ENCODE data around the gene TOX3. TPM values are rescaled to one million over a fixed set of nuclear protein-coding genes. Genes with fewer than 3 reads are reported as not detected.

The TOX3 gene
- total RNA-seq, 4 donors from 2014 or later, result 10.9 to 32.6 (median 28.0) TPM

DNA sequence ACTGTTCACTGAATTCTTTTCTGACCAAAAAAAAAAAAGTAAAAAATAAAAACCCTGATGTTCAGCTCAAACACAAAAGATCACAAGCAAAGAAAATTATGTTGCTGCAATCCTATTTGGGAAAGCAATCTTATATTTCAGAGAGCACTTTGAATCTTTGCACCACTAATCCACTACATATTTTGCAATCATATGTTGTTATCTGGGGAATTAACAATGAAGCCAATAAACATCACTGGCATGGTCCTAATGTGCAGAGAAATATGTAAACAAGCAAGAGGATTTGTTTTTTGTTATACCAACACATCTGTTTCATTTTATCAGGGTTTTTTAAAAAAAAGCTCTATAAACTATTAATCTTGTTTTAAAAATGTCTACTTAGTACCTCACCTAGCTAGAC, 84.1 kb downstream of the TOX3 start:
- H3K4me3 ChIP-seq, result no peak overlapping the region

DNA sequence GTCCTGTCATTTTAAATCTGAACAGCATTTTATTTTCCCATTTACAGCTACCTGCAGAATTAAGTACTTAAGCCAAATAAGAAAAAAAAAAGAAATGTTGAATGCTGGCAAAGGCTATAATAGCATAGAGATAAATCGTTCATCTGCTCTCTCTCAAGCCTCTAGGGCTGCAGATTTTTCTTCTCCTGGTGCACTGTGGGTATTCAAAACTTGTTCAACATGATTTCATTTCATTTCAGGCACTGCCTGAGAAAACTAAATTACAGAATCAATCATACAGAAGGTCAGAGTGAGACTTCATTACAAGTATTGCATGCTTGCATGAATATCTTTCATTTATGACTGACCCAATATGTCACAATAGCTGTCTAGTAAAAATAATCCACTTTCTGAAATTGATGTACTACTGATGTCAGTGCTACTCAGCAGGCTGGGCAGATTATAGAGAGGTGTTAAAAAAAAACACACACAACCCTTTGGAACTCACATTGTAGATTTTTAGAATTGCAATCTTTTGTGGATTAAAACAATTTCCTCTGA, 86.2 kb downstream of the TOX3 start:
- WGBS, 2 donors (ENCODE audit: low coverage in 1 of 2), result 15 to 18% methylated on average over 1 of the region's 1 CpG
- no peak for DNase-seq
- Histone ChIP-seq H3K9me3 (no peaks in the 10 kb centered on the region), H3K4me1 (peaks cover 0 to 18% (median 8%) of the 10 kb centered on the region in 4 donors), H3K36me3 (no peaks in the 10 kb centered on the region), H3K27ac (no peak overlapping the region), H3K27me3 (no peaks in the 10 kb centered on the region), H3K4me3 (no peak overlapping the region)
- intact Hi-C loops (cut with DNase I; ENCODE audit: low total_unique reads) (no loop called here), in situ Hi-C loops (cut with MboI; ENCODE audit: low pct_ligation_motif_present in 1 of 4, low pct_unique_long_range_greater_than_20kb in 1 of 4, low sequenced_read_pairs in 3 of 4) (no loop called here)
- TF ChIP-seq POLR2AphosphoS5 (IDR thresholded peaks at IDR 0.05) (no peak), EP300 (IDR thresholded peaks at IDR 0.05; ENCODE audit: low read depth) (no peak), POLR2A (IDR thresholded peaks at IDR 0.05) (no peak)
- TF ChIP-seq, protein P1, sequence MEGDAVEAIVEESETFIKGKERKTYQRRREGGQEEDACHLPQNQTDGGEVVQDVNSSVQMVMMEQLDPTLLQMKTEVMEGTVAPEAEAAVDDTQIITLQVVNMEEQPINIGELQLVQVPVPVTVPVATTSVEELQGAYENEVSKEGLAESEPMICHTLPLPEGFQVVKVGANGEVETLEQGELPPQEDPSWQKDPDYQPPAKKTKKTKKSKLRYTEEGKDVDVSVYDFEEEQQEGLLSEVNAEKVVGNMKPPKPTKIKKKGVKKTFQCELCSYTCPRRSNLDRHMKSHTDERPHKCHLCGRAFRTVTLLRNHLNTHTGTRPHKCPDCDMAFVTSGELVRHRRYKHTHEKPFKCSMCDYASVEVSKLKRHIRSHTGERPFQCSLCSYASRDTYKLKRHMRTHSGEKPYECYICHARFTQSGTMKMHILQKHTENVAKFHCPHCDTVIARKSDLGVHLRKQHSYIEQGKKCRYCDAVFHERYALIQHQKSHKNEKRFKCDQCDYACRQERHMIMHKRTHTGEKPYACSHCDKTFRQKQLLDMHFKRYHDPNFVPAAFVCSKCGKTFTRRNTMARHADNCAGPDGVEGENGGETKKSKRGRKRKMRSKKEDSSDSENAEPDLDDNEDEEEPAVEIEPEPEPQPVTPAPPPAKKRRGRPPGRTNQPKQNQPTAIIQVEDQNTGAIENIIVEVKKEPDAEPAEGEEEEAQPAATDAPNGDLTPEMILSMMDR (IDR thresholded peaks at IDR 0.05), result no peak

More for the DNA sequence above, 84.1 kb downstream of the TOX3 start:
- no peaks in the 10 kb centered on the region for H3K27me3 ChIP-seq
- peak overlapping the region in 1 of 4 donors; percentile 8 for H3K27ac ChIP-seq
- DNase-seq, result no peak
- intact Hi-C loops (cut with DNase I; ENCODE audit: low total_unique reads) (no loop called here), in situ Hi-C loops (cut with MboI; ENCODE audit: low pct_ligation_motif_present in 1 of 4, low pct_unique_long_range_greater_than_20kb in 1 of 4, low sequenced_read_pairs in 3 of 4) (no loop called here)
- no peaks in the 10 kb centered on the region for H3K9me3 ChIP-seq
- no peak for TF ChIP-seq POLR2A (IDR thresholded peaks at IDR 0.05)
- TF ChIP-seq, protein P1 (IDR thresholded peaks at IDR 0.05), result no peak
- peaks cover 0 to 15% (median 2%) of the 10 kb centered on the region in 4 donors for H3K4me1 ChIP-seq
- H3K36me3 ChIP-seq, result no peaks in the 10 kb centered on the region

DNA sequence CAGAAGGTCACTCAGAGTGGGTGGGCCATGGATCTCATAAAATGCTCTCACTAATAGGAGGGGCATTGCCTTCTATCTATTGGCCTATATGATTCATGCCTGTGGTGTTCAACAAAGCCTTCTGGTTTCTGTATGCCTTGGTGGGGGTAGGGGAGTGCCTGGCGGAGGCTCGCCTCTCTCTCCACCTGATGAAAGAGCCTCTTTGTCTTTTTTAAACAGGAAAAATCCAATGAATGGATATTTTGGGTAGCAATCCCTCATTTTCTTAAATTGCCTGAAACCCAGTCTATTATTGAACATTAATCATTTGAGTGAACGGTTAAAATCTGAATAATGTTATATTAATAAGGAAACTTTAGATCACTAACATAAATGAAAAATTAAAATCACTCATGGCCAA, 90.6 kb downstream of the TOX3 start:
- Histone ChIP-seq H3K27me3 (no peaks in the 10 kb centered on the region), H3K4me3 (no peak overlapping the region), H3K9me3 (no peaks in the 10 kb centered on the region), H3K27ac (peak overlapping the region; percentile 17 to 59 (median 38)), H3K4me1 (peaks cover 0 to 35% (median 22%) of the 10 kb centered on the region in 4 donors), H3K36me3 (no peaks in the 10 kb centered on the region)
- TF ChIP-seq POLR2A (IDR thresholded peaks at IDR 0.05), result no peak
- TF ChIP-seq, protein P1 (IDR thresholded peaks at IDR 0.05), result no peak
- in situ Hi-C loops (cut with MboI; ENCODE audit: low pct_ligation_motif_present in 1 of 4, low pct_unique_long_range_greater_than_20kb in 1 of 4, low sequenced_read_pairs in 3 of 4), result no loop called here
- intact Hi-C loops (cut with DNase I; ENCODE audit: low total_unique reads), result no loop called here
- no peak for DNase-seq
- 78% methylated on average over 3 of the region's 3 CpGs; no CpG with 5 or more reads in 1 of the 2 donors for WGBS, 2 donors (ENCODE audit: low coverage in 1 of 2)

DNA sequence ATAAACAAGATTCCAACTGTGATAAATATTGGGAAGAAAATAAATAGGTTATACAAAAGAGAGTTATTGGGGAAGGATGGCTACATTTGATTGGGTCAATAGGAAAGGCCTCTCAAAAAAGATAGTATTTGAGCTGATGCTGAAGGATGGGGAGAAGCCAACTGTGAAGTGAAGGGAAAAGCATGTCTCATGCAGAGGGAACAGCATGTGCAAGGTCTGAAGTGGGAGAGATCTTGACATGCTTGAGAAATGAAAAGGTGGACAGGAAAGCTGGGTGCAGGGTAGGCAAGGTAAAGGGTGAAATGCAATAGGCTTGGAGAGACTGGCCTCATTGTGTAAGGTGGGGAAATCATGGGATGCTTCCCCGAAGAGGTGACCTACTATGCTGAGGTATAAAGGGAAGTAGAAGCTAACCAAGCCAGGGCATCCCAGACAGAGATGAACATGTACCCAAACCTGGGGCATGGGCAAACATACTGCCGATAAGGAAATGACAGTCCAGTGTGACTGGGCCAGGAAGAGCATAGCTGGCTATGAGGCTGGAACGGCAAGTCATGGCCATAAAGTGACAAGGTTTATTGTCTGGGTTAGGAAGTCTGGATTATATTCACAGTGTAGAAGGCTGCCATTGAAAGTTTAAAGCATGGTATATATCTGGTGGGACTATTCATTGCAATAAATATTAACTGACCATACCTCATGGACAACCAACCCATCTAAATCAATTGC, 91.2 kb downstream of the TOX3 start:
- peak overlapping the region; percentile 17 to 59 (median 38) for H3K27ac ChIP-seq
- in situ Hi-C loops (cut with MboI; ENCODE audit: low pct_ligation_motif_present in 1 of 4, low pct_unique_long_range_greater_than_20kb in 1 of 4, low sequenced_read_pairs in 3 of 4), result no loop called here
- H3K27me3 ChIP-seq, result no peaks in the 10 kb centered on the region
- peaks cover 0 to 41% (median 22%) of the 10 kb centered on the region in 4 donors for H3K4me1 ChIP-seq
- H3K4me3 ChIP-seq, result no peak overlapping the region
- TF ChIP-seq POLR2AphosphoS5 (IDR thresholded peaks at IDR 0.05), result peak in 1 of 3 donors; percentile 48
- TF ChIP-seq, protein P1 (IDR thresholded peaks at IDR 0.05), result no peak
- peak; percentile 44 for DNase-seq
- WGBS, 2 donors (ENCODE audit: low coverage in 1 of 2), result 50 to 58% methylated on average over 2 to 3 of the region's 3 CpGs
- no peaks in the 10 kb centered on the region for H3K36me3 ChIP-seq
- intact Hi-C loops (cut with DNase I; ENCODE audit: low total_unique reads), result no loop called here
- no peaks in the 10 kb centered on the region for H3K9me3 ChIP-seq
